Measurements from ENCODE around the gene TNIK. TPM values are rescaled to one million over a fixed set of nuclear protein-coding genes. Genes with fewer than 3 reads are reported as not detected.
"Not testable (repeated sequence)": the region's sequence is repeated elsewhere in the genome, so short reads cannot be mapped to it uniquely, and the experiment has no call there.

The TNIK gene
- total and polyA plus RNA-seq, 4 donors: 3.7 to 9.8 (median 5.2) TPM

DNA sequence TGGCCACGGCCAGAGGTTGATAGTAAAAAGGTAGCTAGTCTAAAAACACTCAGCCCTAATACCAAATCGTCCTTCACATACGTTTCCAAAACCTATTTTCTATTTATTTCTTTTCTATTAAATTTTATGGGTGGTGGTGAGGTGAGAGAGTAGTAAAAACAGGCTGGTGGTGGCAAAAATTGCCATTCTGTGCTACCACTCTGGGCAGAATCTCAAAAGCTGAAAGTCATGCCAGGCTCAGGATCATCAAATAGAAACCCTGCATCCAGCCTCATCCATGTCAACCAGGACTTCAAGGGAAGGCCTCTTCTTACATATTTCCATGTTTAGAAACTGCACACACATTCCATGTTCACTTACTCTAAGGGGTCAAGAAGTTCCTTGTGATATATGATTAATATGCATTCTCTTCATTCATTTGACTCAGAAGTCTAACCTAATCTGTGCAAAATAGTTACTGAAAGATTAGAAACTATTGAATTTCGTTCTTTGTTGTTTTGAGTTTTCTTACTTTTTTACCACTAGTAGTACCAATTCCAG, 153.1 kb downstream of the TNIK start (continued):
- TF ChIP-seq, protein P1, sequence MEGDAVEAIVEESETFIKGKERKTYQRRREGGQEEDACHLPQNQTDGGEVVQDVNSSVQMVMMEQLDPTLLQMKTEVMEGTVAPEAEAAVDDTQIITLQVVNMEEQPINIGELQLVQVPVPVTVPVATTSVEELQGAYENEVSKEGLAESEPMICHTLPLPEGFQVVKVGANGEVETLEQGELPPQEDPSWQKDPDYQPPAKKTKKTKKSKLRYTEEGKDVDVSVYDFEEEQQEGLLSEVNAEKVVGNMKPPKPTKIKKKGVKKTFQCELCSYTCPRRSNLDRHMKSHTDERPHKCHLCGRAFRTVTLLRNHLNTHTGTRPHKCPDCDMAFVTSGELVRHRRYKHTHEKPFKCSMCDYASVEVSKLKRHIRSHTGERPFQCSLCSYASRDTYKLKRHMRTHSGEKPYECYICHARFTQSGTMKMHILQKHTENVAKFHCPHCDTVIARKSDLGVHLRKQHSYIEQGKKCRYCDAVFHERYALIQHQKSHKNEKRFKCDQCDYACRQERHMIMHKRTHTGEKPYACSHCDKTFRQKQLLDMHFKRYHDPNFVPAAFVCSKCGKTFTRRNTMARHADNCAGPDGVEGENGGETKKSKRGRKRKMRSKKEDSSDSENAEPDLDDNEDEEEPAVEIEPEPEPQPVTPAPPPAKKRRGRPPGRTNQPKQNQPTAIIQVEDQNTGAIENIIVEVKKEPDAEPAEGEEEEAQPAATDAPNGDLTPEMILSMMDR (IDR thresholded peaks at IDR 0.05; ENCODE audit: low read depth, low read length, missing input control): no peak
- TF ChIP-seq EGR1 (IDR thresholded peaks at IDR 0.05; ENCODE audit: low read depth in 2 of 2): no peak
- TF ChIP-seq NR2F2 (IDR thresholded peaks at IDR 0.05): no peak
- TF ChIP-seq, protein P2, sequence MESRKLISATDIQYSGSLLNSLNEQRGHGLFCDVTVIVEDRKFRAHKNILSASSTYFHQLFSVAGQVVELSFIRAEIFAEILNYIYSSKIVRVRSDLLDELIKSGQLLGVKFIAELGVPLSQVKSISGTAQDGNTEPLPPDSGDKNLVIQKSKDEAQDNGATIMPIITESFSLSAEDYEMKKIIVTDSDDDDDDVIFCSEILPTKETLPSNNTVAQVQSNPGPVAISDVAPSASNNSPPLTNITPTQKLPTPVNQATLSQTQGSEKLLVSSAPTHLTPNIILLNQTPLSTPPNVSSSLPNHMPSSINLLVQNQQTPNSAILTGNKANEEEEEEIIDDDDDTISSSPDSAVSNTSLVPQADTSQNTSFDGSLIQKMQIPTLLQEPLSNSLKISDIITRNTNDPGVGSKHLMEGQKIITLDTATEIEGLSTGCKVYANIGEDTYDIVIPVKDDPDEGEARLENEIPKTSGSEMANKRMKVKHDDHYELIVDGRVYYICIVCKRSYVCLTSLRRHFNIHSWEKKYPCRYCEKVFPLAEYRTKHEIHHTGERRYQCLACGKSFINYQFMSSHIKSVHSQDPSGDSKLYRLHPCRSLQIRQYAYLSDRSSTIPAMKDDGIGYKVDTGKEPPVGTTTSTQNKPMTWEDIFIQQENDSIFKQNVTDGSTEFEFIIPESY (IDR thresholded peaks at IDR 0.05): no peak
- no peak for TF ChIP-seq HNF4A (conservative IDR thresholded peaks at IDR 0.05)

DNA sequence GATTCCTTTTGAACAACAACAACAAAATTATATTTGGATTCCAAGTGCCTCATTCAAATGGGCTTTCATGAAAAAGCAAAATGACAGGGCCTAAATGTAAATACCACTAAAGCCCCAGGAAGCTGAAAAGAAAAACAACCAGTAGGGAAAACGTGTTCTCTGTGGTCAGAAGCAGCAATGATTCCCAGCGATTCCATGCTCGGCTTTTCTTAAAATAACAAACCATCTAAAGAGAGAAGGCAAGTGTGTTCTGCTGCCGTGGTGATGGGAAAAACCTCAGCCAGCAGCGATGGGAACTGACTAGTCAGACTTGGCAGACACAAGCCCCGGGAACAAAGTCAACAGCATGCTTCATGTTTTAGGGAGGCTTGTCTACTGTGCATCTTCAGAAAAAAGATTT, 153.6 kb downstream of the TNIK start:
- no peak for DNase-seq (ENCODE audit: low spot score)
- H3K27ac ChIP-seq (ENCODE audit: low read depth in 1 of 2, low read length in 2 of 2): no peak overlapping the region
- no peak overlapping the region for H3K4me3 ChIP-seq (ENCODE audit: low read depth in 1 of 3, low read length in 3 of 3)
- no peaks in the 10 kb centered on the region for H3K36me3 ChIP-seq (ENCODE audit: control insufficient read depth in 4 of 4, insufficient read depth in 3 of 4, low read depth in 1 of 4, low read length in 3 of 4)
- no peak for TF ChIP-seq RAD21 (IDR thresholded peaks at IDR 0.05)
- TF ChIP-seq, protein P1 (IDR thresholded peaks at IDR 0.05; ENCODE audit: low read depth, low read length, missing input control): no peak
- H3K9ac ChIP-seq (ENCODE audit: low read depth in 1 of 2, low read length in 2 of 2): no peak overlapping the region
- H3K27me3 ChIP-seq (ENCODE audit: control insufficient read depth in 4 of 4, insufficient read depth in 4 of 4, low read length in 3 of 4): no peaks in the 10 kb centered on the region
- WGBS: 67% methylated on average over 6 of the region's 6 CpGs
- no peaks in the 10 kb centered on the region for H3K4me1 ChIP-seq (ENCODE audit: control insufficient read depth in 4 of 4, insufficient read depth in 4 of 4, low read length in 3 of 4)
- no peaks in the 10 kb centered on the region for H3K9me3 ChIP-seq (ENCODE audit: control insufficient read depth in 4 of 4, low read length in 3 of 4)

DNA sequence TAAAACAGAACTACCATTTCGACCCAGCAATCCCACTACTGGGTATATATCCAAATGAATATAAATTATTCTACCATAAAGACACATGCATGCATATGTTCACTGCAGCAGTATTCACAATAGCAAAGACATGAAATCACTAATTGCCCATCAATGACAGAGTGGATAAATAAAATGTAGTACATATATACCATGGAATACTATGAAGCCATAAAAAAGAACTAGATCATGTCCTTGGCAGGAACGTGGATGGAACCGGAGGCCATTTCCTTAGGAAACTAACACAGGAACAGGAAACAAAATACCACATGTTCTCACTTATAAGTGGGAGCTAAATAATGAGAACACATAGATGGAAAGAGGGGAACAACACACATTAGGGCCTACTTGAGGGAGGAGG, 154.4 kb downstream of the TNIK start:
- not testable (repeated sequence) for H3K4me1 ChIP-seq (ENCODE audit: control insufficient read depth in 4 of 4, insufficient read depth in 4 of 4, low read length in 3 of 4); H3K9ac ChIP-seq (ENCODE audit: low read depth in 1 of 2, low read length in 2 of 2); H3K27ac ChIP-seq (ENCODE audit: low read depth in 1 of 2, low read length in 2 of 2); H3K9me3 ChIP-seq (ENCODE audit: control insufficient read depth in 4 of 4, low read length in 3 of 4); H3K36me3 ChIP-seq (ENCODE audit: control insufficient read depth in 4 of 4, insufficient read depth in 3 of 4, low read depth in 1 of 4, low read length in 3 of 4); DNase-seq (ENCODE audit: low spot score); H3K4me3 ChIP-seq (ENCODE audit: low read depth in 1 of 3, low read length in 3 of 3); H3K27me3 ChIP-seq (ENCODE audit: control insufficient read depth in 4 of 4, insufficient read depth in 4 of 4, low read length in 3 of 4)
- WGBS: 92% methylated on average over 3 of the region's 3 CpGs

DNA sequence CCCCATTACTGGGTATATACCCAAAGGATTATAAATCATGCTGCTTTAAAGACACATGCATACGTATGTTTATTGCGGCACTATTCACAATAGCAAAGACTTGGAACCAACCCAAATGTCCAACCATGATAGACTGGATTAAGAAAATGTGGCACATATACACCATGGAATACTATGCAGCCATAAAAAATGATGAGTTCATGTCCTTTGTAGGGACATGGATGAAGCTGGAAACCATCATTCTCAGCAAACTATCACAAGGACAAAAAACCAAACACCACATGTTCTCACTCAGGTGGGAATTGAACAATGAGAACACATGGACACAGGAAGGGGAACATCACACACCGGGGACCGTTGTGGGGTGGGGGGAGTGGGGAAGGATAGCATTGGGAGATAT, 155.7 kb downstream of the TNIK start:
- not testable (repeated sequence) for DNase-seq (ENCODE audit: low spot score)
- 96% methylated on average over 4 of the region's 4 CpGs for WGBS

DNA sequence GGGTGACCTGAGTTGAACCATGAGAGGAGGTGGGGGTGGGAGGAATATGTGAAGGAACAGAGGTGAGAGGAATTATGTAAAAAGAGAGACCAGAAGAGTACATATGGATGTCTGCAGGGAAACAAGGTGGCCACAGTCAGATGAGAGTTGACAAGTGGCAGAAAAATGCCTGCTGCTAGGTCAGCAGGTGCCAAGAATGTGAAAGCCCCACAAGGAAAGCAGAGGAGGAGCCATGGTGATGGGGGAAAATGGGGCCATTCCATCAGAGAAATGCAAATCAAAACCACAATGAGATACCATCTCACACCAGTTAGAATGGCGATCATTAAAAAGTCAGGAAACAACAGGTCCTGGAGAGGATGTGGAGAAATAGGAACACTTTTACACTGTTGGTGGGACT, 156.2 kb downstream of the TNIK start:
- H3K9me3 ChIP-seq (ENCODE audit: control insufficient read depth in 4 of 4, low read length in 3 of 4); H3K9ac ChIP-seq (ENCODE audit: low read depth in 1 of 2, low read length in 2 of 2); H3K27me3 ChIP-seq (ENCODE audit: control insufficient read depth in 4 of 4, insufficient read depth in 4 of 4, low read length in 3 of 4); H3K36me3 ChIP-seq (ENCODE audit: control insufficient read depth in 4 of 4, insufficient read depth in 3 of 4, low read depth in 1 of 4, low read length in 3 of 4); H3K4me3 ChIP-seq (ENCODE audit: low read depth in 1 of 3, low read length in 3 of 3); H3K4me1 ChIP-seq (ENCODE audit: control insufficient read depth in 4 of 4, insufficient read depth in 4 of 4, low read length in 3 of 4); DNase-seq (ENCODE audit: low spot score); H3K27ac ChIP-seq (ENCODE audit: low read depth in 1 of 2, low read length in 2 of 2): not testable (repeated sequence)
- 96% methylated on average over 1 of the region's 1 CpG for whole genome bisulfite sequencing

More for the DNA sequence above, 155.7 kb downstream of the TNIK start:
- not testable (repeated sequence) for H3K27me3 ChIP-seq (ENCODE audit: control insufficient read depth in 4 of 4, insufficient read depth in 4 of 4, low read length in 3 of 4); H3K9me3 ChIP-seq (ENCODE audit: control insufficient read depth in 4 of 4, low read length in 3 of 4); H3K9ac ChIP-seq (ENCODE audit: low read depth in 1 of 2, low read length in 2 of 2); H3K27ac ChIP-seq (ENCODE audit: low read depth in 1 of 2, low read length in 2 of 2); H3K36me3 ChIP-seq (ENCODE audit: control insufficient read depth in 4 of 4, insufficient read depth in 3 of 4, low read depth in 1 of 4, low read length in 3 of 4); H3K4me1 ChIP-seq (ENCODE audit: control insufficient read depth in 4 of 4, insufficient read depth in 4 of 4, low read length in 3 of 4); H3K4me3 ChIP-seq (ENCODE audit: low read depth in 1 of 3, low read length in 3 of 3)
